Lower leg skin (tissue), 4 donors: ENCODE results near the gene ADM5. TPM values are rescaled to one million over a fixed set of nuclear protein-coding genes. Genes with fewer than 3 reads are reported as not detected.
A peak's percentile ranks its signal among the peaks of the same experiment; 100 is the strongest.

ENCODE experiments used
- DNase-seq, 2 donors: peaks; one replicate each; pipeline ENCODE4 v3.0.0-alpha.2; 2019; ENCODE audit warnings: low spot score in 2 of 2
- H3K4me3 ChIP-seq: fragments of 200-600 bp; sonication (generic); 2 replicates; pipeline ENCODE4 v1.5.1; 2017; ENCODE audit warnings: mild to moderate bottlenecking, low read depth; ENCODE audit not compliant: poor library complexity, severe bottlenecking
- POLR2A ChIP-seq, 2 donors: fragments of 450-650 bp; IDR thresholded peaks; one replicate each; pipeline ENCODE4 v1.6.1; 2016 to 2017; ENCODE audit warnings: antibody characterized with exemption in 2 of 2, mild to moderate bottlenecking in 1 of 2, moderate library complexity in 1 of 2
- WGBS, 2 donors: methylation state at CpG; one replicate each; pipeline ENCODE4 v1.1.5; 2018; 5-methylcytosine and 5-hydroxymethylcytosine counted together
- intact Hi-C: fragments of 100-400 bp; cut with DNase I; formaldehyde crosslinking; loops from one replicate; pipeline ENCODE4 v1.15.0; 2023; ENCODE audit warnings: low total_unique reads
- total RNA-seq, 4 donors: library from RNA; depleted of rRNA; stranded (reverse); fragments of >200 nt; gene quantifications; one replicate each; pipeline ENCODE4 v1.1.0, GENCODE V29; 2016
- TF ChIP-seq, protein P1 (sequence below), 3 donors: fragments of 450-650 bp; IDR thresholded peaks; one replicate each; pipeline ENCODE4 v1.5.1; 2016; ENCODE audit warnings: antibody characterized with exemption in 3 of 3, mild to moderate bottlenecking in 3 of 3, moderate library complexity in 2 of 3

The ADM5 gene
- total RNA-seq, 4 donors from 2014 or later = 0.49 to 3.7 (median 3.5) TPM

DNA sequence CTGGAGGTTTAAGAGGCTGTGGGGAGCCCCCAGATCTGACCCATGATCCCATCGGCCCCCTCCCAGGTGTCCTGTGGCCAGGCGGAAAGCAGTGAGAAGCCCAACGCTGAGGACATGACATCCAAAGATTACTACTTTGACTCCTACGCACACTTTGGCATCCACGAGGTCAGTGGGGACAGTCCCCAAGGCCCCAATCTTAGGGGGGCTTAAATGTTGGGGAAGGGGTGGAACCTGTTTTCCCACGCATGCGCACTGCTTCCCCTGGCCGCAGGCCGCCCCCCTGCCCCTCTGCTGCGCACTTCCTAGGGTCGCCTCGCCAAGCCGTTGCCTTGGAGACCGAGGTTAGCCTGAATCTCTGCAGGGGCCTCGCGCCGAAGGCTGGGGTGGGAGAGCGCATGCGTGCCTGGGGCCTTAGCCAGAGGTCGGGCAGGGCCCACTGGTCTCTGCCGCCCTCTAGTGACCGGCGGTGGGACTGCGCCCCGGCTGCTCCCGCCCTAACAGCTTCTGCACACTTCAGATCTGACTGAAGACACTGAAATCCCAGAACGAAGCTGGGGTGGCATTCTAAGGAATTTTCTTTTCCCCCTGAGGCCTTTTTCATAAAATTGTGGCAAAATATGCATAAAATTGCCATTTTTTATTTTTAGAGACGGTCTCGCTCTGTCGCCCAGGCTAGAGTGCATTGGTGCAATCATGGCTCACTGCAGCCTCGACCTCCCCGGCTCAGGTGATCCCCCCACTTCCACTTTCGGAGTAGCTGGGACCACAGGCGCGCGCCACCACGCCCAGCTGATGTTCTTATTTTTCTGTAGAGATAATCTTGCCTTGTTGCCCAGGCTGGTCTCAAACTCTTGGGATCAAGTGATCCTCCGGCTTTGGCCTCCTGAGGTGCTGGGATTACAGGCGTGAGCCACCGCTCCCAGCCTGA lies 8.7 kb upstream of the ADM5 start:
- peak; percentile 81 to 98 for DNase-seq
- intact Hi-C loops = no loop called here
- TF ChIP-seq, protein P1, sequence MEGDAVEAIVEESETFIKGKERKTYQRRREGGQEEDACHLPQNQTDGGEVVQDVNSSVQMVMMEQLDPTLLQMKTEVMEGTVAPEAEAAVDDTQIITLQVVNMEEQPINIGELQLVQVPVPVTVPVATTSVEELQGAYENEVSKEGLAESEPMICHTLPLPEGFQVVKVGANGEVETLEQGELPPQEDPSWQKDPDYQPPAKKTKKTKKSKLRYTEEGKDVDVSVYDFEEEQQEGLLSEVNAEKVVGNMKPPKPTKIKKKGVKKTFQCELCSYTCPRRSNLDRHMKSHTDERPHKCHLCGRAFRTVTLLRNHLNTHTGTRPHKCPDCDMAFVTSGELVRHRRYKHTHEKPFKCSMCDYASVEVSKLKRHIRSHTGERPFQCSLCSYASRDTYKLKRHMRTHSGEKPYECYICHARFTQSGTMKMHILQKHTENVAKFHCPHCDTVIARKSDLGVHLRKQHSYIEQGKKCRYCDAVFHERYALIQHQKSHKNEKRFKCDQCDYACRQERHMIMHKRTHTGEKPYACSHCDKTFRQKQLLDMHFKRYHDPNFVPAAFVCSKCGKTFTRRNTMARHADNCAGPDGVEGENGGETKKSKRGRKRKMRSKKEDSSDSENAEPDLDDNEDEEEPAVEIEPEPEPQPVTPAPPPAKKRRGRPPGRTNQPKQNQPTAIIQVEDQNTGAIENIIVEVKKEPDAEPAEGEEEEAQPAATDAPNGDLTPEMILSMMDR (IDR thresholded peaks at IDR 0.05) = peak in 2 of 3 donors; percentile 36 to 80
- no peak for TF ChIP-seq POLR2A (IDR thresholded peaks at IDR 0.05)
- H3K4me3 ChIP-seq = no peak overlapping the region
- WGBS, 2 donors = 32 to 35% methylated on average over 40 of the region's 40 CpGs

DNA sequence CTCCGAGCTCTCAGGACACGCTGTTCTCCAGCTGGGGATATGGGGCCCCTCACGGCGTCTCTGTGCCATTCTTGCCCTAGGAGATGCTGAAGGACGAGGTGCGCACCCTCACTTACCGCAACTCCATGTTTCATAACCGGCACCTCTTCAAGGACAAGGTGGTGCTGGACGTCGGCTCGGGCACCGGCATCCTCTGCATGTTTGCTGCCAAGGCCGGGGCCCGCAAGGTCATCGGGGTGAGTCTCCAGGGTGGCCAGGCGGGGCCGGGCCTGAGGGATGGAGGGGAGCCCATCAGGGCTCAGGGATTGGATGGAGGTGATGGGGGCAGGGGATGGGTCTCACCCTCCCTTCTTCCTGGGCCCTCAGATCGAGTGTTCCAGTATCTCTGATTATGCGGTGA lies 7.6 kb upstream of the ADM5 start:
- 93% methylated on average over 19 of the region's 19 CpGs for WGBS, 2 donors

DNA sequence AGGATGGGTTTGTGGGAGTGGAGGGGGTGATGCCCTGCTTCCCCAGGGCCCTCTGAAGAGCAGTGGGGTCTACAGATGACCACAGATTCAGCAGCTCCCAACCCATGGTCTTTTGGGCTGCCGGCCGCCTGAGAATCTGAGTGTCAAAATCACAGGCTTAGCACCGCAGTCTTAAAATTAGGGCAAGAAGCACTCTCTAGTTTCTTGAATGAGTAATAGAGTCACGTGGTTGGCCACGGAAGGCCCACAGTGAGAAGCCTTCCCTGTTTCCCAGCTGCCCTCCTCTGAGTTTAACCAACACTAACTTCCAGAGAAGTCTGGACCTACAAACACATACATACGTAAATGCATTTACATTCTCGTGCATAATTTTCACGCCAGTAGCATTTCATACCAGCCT lies 7.1 kb upstream of the ADM5 start:
- TF ChIP-seq POLR2A (IDR thresholded peaks at IDR 0.05) = no peak
- TF ChIP-seq, protein P1 (IDR thresholded peaks at IDR 0.05) = no peak
- WGBS, 2 donors = 82 to 90% methylated on average over 8 of the region's 8 CpGs
- H3K4me3 ChIP-seq = no peak overlapping the region
- DNase-seq = no peak
- intact Hi-C loops = no loop called here

More for the DNA sequence above, 7.6 kb upstream of the ADM5 start:
- DNase-seq = no peak
- intact Hi-C loops = no loop called here
- H3K4me3 ChIP-seq = no peak overlapping the region
- TF ChIP-seq POLR2A (IDR thresholded peaks at IDR 0.05) = no peak
- TF ChIP-seq, protein P1 (IDR thresholded peaks at IDR 0.05) = no peak

DNA sequence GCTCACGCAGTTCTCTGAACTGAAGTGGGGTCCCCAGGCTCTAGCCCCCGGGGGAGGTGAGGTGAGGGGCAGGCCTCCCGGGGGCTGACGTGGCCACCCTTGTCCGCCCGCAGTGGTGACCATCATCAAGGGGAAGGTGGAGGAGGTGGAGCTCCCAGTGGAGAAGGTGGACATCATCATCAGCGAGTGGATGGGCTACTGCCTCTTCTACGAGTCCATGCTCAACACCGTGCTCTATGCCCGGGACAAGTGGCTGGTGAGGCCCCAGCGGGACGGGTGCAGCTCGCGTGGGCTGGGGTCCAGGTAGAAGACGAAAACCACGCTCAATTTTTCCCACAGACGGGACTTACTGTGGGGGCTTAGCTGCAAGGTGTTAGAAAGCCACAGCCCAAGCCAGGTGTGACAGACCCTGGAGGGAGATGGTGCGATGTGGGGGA lies 5.6 kb upstream of the ADM5 start:
- intact Hi-C loops = no loop called here
- no peak for DNase-seq
- WGBS, 2 donors = 93 to 95% methylated on average over 18 of the region's 18 CpGs
- TF ChIP-seq, protein P1 (IDR thresholded peaks at IDR 0.05) = no peak
- TF ChIP-seq POLR2A (IDR thresholded peaks at IDR 0.05) = no peak
- H3K4me3 ChIP-seq = no peak overlapping the region

DNA sequence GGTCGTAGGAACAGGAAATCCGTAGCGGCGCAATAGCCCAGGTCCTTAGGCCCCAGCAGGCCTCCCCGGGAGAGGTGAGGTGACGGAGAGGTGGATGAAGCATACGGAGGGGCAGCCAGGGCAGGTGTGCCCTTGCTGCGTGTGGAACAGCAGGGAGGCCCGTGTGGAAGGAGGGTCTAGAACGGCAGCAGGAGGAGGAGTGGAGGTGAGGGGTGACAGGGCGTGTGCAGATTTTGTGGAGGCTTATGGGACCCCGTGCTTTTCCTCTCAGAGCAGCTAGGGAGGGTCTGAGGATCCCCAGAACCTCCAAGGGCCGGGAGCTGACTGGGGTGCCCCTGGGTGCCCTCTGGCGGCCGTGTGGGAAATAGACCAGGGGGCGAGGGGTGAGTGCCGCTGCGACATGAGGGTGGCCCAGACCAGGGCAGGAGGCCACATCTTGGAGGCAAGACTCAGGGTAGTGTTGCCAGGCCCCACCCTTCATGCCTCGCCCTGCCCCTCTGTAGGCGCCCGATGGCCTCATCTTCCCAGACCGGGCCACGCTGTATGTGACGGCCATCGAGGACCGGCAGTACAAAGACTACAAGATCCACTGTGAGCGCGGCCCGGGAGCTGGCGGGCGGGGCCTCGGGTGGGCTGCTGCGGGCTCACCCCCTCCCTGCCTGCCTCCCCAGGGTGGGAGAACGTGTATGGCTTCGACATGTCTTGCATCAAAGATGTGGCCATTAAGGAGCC lies 5.0 kb upstream of the ADM5 start:
- DNase-seq = no peak
- H3K4me3 ChIP-seq = no peak overlapping the region
- intact Hi-C loops = no loop called here
- TF ChIP-seq POLR2A (IDR thresholded peaks at IDR 0.05) = no peak
- TF ChIP-seq, protein P1 (IDR thresholded peaks at IDR 0.05) = no peak
- 79 to 82% methylated on average over 29 to 34 of the region's 35 CpGs for WGBS, 2 donors
